GM19324 (cell line): ENCODE measurements around the gene IGFBP7.

Experiments
- ATAC-seq: cut with Tn5 transposase; IDR thresholded peaks from one replicate; pipeline ENCODE4 v1.9.1; 2021; ENCODE audit warnings: mild to moderate bottlenecking, moderate library complexity; ENCODE audit not compliant: unreplicated experiment, low FRiP score

The IGFBP7 gene

DNA sequence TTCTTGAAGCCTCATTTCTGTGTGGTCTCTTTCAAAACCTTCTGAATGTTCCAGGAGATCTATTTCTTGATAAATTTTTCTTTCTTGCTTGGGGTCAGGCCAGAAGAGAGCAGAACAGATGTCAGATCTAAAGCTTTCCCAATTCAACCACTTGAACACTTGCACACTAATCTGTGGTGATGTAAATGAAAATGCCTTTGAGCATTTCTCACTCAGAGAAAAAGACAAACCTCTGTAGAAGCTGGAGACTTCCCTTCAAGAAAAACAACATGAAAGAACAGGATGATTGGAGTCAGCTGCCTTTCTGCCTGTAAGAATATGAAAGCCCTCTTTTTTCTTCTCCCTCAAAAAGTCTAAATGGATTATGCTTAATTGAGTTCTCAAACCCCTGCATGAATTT, 11.2 kb downstream of the IGFBP7 start:
- ATAC-seq, result no peak

DNA sequence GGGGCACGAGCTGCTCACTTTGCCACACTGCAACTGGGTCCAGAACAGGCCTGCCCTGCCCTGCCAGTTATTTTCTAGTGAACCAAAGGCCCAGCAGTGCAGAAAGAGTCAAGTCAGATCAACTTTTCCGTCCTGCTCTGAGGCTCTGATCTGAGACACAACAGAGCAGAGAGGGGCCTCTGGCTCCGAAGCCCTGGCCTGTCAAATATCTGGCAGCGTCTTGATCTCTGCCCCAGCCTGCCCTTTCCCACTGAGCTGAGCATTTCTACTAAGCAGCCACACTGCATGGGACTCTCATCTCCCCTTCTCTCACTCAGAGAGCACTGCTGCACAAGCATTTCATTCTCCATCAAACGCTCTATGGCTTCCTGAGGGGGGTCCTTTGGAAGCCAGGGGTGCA, 11.8 kb downstream of the IGFBP7 start:
- ATAC-seq, result no peak

DNA sequence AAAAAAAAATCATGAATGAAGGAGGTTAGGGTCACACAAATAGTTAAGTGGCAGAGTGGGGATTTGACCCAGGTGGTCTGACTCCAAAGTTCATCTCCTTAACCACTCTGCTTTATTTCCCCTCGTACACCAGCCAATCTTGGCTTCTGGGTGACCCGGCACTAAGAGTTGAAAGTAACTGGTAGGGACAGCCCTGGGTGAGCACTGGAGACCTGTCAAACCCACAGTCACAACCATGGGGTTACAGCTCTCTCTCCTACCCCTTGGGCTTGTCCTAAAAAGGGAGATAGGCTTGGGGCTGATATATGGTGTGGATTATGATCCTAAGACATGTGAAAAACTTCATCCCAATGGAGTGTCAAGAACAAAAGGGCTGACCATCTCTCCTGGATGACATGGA, 12.5 kb downstream of the IGFBP7 start:
- no peak for ATAC-seq

DNA sequence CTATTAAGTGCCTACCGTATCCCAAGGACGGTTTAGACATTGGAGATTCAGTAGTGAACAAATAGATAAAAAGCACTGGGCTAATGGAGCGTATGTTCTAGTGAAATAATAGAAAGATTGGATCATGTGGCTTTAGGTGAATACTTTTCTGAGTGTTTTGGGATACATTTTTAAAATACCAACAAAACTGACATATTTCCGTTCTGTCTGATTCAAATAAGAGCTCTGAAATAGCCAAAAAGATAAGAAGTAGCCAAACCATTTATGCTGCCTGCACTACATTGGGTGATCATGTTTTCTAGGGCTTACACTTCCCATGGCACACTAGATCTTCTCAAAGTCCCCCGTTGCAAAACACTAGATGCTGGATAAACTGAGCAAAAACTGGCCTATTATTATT, 14.2 kb downstream of the IGFBP7 start:
- no peak for ATAC-seq

DNA sequence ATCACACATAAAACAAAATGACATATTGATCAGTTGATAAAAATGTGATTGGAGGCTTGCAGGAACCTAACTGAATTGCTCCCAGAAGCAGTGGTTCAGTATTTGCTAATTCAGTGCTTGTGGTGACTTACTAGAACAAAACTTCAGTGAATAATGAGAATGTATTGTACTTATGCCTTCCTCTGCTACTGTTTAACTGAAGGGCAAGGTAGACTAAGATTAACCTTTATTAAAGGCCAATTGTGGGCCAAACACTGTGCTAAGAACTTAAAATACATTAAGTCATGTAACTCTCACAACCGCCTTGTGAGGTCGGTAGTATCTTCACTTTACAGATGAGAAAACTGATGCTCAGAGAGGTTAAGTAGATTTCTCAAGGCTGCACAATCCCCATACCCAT, 14.9 kb downstream of the IGFBP7 start:
- no peak for ATAC-seq

DNA sequence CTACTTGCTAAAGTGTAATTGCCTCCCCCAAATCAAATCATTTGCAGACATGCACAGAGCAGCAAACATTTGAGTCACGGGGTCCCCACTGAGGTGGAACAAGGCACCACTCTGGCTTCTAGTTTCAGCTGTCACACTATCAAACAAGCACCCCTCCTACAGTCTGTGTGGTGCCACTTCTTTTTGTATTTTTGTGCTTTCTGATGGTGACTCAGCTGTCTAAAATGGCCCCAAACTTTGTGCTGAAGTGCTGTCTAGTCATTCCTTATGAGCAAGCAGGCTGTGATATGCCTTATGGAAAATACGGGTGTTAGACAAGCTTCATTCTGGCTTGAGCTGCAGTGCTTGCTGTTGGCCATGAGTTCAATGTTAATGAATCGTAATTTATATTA, 15.4 kb downstream of the IGFBP7 start:
- no peak for ATAC-seq

DNA sequence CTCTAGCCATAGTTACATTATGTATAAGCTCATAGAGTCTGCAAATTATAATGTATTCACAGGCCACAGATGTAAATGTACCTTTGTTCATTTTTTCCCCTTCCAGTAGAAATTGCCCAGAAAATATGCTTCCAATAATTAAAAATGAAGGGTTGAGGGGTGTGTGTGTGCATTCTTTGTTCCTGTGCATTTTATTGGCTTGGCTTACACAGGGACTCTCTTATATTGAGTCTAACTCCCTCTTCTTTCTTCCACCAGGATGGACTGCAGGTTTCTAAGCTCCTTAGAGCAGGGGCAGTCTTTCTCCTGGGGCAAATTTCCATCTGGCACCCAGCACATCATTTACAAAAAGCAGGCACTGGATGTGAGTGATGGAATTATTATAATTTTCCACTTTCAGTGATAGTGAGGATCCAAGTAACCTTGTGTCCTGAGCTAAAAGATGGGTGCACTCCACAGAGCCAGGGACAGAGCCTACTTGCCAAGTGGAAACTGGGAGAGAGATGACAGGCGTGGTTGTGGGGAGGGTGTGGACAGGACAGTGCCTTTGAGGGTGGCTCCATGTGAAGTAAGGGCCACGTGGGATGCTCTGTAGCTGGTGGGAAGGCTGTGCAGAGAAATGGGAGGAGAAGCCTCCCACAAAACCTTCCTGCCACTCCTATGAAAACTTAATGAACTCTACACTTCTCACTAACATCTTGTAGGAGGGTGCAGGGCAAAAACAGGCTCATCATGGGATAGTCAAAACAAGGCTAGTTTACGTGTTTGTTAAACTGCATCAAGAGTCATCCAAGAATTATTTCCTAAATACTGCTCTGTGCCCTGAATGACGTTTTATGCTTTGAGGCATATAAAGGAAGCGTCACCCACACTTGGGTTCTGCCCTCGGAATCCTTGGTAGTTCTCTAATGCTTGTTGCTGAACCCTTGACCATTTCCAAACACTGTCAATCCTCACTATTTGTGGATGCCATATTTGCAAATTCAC, 16.0 kb downstream of the IGFBP7 start:
- no peak for ATAC-seq

DNA sequence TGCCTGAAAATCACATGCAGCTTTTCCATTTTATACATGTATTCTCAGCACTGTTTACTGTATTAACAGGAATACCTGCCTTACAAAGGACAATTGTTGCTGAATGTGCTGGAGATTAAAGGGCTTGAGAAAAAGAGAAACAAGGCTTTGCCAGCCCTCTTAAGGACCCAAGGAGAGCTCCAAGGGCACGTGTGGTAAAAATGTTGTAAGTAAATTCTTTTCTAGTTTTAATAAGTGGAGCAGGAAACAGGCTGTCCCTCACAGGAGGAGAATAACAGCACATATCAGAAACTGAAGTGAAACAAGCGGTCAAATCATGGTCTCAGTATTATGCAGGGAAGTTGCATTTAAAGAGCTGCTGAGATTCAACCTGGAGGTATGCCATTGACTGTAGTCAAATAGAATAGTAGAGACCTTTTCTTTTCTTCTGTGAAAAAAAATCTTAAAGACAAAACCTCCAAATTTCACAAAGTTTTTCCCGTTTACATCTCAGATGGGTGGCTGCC, 18.5 kb downstream of the IGFBP7 start:
- no peak for ATAC-seq

DNA sequence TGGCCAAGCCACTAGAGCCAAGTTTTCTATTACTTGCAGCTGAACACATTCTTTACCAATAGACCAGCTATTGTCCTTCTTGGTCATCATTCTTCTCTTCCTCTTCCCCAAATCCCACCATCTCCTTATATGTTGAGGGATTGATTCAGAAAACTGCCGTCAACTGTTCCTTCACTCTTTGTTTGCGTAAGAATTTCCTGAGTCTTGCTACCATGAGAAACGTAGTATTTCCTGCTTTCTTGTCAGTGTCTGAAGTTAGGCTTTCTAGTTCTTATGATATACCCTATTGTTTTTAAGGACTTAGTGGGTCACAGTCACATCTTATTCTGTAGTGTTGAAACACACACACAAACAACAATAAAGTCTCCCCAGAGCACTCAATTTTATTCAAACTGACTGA, 20.1 kb downstream of the IGFBP7 start:
- no peak for ATAC-seq

DNA sequence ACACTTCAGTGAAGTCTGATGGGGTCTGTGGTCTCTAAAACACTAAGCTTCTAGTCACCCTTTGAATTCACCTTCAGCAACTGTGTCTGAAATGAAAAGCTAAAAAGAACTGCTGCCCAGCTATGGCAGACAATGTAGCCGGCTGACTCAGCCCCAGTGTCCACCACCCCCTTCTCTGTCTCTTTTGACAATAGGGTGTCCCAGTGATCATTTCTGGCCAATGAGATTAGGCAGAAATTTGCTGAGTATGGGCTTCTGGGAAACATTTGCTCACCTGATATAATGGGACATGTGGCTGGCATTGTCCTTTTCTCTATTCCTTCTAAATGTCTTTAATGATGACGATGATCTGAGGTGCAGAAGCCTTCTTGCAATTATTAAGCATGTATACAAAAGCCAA, 20.6 kb downstream of the IGFBP7 start:
- no peak for ATAC-seq

DNA sequence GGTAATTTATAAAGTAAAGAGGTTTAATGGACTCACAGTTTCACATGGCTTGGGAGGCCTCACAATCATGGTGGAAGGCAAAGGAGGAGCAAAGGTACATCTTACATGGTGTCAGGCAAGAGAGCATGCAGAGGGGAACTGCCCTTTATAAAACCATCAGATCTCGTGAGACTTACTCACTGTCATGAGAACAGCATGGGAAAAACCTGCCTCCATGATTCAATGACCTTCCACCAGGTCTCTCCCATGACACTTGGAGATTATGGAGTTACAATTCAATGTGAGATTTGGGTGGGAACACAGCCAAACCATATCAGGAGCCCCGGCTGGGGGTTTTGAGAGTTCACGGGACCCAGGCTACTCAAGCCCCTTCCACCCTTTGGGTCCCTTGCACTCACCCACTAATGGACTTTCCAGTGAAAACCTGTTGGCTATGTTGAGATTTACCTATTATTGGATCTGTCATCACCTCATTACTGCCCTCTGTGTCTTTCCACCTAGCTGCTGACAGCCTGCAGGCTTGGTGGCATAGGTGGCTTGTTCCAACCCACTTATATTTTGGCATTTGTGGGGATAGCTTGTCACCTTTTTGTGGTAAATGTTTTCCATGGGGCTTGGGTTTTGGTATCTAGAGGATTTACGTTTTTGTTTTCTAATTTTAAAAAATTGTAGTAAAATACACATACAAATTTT, 24.0 kb downstream of the IGFBP7 start:
- ATAC-seq, result no peak

DNA sequence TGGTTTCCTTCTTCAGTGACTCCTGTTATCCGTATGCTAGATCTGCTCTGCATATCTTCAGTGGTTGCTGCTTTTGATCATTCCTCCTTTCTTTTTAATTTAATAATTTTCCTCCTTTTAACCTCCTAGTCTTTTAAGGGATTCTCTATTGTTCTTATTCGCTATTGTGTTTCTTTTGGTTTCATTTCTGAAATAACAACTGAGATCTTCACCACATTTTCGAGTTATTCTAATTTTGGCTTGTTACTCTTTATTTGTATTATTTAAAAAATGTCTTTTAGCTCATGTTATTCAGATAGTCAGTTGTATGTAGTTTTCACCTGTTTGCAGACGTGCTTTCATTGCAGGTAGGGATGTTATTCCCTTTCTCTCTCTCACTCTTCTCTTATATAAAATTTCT, 24.9 kb downstream of the IGFBP7 start:
- no peak for ATAC-seq

DNA sequence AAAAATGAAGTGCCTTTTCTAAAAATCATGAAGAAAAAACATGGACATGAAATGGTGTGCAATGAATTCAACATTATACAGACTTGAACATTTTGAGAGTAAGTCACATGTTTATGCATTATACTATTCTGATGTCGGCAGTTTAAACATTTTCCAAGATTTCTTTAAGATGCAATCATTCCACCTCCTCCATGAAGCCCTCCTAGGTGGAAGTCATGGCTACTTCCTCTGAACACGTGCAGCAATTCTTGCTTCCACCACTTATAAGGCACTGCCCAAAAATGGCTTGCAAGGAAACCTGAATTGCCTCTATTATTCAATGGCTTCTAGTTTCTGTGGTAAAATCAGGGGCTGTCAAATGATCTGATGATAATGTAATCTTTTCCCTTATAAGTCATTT, 25.8 kb downstream of the IGFBP7 start:
- ATAC-seq, result no peak

DNA sequence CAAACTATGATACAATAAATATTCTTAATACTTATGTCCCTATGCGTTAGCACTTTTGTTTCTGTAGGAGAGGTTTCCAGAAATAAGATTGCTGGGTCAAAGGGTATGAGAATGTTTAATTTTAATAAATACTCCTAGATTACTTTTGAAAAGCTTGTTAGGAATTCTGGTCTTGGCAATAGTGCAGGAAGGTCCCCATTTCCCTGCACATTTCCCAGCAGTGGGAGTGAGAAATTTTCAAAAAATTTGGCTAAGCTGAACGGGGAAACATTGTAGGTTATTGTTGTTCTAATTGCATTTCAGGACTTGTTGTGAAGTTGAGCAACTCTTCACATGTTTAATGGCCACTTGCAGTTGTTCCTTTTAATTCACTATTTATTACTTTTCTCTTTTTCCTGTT, 27.1 kb downstream of the IGFBP7 start:
- no peak for ATAC-seq

DNA sequence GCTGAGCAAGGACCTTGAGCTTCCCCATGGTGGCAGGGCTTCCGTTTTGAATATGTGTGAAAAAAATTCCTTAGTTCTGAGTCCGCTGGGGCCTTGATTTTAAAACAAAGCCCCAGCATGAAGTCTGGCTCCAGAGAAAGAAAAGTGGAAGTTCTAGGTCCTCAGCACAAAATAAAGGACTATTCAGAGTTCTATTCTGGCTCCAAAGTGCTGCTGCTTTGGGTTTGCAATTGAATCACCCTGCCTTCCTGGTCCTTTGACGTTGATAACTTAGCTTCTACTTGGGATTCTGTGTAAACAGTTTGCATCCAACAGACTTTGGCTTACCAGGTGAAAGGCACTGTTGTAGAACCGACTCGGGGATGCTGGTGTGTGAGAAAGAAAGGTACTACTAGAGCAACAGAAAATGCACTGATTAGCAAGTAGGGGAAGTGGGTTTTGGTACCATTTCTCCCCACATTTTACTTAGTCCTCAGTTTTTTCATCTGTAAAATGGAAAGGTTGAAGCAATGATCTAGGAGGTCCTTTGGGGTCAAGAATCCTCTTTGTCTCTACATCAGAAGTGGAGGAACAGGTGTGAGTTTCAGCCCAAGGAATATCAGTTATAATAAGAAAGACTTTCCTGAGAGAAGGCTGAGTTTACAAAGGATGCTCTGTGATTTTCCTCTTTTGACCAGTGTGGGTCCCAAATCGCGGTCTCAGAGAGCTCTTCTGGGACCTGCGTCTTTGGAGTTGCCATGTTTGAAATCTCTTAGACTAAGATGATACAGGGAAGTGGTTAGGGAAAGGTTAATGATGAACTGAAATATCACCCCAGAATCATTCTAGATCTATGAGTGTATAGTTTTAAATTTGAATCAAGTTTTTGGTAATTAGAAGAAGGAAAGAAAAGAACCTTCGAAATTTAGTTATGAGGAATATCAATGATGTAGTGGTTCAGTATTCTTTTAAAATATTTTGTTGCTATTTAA, 28.2 kb downstream of the IGFBP7 start:
- ATAC-seq, result no peak

DNA sequence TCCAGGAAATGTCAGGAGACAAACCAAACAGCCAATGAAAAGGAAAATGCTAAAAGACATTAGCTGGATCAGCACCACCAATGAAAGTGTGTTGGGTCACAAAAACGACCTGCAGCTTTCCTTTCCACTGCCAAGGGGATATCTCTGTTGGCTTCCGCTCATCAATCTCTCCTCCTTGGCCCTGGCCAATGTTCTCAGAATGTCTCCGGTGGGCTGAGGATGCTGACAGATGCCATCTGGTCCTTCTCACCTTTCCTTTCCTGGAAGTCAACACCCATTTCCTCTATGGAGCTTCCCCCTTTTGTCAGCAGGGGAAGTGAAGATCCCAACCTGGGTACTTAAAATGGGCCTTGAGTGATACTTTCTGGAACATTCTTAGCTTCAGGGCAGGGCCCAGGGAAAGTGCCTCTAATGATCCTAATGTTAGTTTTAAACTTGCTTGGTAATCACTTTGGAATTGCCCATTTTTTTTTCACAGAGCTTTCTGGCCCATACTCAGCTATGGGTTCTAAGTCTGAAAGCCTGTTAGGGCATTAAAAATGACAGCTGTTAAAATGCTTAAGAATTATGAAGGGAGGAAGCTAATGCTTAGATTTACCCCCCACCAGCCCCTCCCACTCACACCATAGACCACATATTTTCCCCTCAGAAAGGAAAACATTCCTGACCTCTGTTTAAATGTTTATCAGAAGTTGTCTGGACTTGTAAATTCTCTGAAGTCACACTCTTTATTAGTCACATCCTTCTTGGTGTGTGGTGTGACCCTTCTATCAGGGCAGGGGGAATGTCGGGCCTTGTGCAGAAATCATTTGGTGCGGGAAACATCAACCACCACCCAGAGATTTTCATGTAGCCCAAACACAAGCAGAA, 29.2 kb downstream of the IGFBP7 start:
- ATAC-seq, result no peak

DNA sequence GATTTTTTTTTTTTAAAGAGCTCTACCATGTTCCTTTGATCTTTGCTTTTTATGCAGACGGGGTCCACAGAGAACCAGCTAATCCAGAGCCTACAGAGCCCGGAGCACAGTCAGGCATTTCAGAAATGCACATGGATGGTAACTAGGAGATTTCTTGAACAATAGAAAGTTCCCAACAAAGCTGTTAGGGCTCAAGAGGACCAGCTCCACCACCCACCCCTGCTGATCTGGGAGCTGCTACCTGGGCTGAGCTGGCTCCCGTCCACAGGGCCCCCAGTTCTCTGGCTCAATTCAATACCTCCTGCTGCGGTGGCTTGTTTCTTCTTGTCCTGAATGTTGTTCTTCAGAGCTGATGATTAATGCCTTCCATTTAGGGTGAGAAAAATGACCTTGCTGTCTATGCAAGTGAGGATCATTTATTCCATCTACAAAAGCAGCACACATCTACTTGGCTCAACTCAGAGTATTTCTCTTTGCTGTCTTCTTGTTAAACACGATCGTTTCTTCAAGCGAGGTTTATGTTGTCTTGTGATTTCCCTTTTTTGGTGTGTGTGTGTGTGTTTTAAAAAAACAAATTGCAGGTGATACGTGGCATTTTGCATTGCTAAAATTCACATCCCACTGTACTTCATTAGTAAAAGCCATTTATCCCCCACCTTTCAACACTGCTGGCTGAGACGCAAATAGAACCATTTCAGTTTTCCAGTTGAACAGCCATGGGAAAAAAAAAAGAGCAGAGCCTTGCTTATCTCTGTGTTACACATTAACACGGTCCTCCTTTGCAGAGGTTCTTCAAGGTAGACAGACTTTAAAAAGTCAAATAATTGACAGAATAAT, 31.3 kb downstream of the IGFBP7 start:
- no peak for ATAC-seq

DNA sequence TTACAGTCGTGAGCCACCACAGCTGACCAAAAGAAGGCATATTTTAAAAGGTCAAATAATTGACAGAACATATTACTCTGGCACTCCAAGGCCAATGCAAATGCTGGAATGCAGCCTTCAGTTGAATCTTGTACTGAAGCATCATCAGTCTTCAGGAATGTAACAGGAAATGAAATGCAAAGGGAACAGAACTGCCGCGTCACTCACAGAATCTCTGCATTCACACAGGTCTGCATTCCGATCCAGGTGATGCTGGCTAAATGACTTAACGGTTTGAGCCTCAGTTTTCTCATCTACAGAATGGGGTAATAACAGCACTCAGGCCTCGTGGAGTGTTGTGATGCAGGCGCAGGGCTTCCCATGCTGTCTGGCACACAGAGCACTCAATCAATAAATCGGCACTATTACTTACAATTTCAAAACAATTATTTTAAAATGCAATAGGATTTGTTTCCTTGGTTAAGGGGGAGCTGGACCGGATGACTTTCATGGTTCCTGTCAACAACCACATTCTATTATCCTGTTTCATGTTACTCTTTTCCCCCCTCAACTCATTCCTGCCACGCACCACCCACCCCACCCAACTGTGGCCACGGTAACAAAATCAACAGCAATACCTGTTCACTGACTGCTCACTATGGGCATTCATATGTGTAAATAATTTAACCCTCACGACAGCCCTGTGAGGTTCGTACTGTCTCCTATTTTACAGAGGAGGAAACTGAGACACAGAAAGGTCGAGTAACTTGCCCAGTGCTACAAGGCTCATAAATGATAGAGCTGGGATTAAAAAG, 32.4 kb downstream of the IGFBP7 start:
- no peak for ATAC-seq
